ENCODE results near the gene CAPZB.

Gene CAPZB

DNA sequence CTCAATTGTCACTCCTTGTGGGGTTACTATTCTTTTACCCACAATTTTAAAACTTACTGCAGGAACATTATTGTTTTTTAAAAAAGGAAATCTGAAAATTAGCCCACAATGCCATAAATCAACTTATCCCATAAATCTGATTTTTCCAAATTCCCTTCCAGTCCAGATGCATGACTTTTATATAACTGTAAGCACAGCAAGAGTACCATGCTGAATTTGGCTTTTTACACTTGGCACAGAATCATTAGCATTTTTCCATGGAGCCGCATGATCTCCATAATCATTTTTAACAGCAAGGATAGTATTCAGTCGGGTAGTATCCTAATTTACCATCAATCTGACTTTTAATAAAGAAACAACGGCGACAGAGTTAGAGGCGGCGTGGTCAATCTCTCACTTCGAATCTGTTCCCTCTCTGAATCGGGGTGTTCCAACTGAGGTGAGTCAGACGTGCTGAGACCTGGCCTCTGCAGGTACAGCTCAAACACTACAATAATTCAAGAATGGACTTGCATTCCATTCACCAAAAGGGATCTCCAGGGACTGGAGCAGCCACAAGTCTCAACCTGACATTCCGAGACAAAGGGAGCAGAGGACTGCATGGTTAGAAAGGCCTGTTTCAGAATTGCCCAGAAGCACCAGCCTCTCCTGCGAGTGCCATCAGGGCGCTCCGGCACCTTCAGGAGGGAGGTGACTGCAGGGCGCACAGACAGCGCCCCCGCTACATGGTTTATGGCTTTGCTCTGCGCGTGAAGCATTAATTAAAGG is 124.3 kb downstream of the CAPZB start:
- H3K36me3 Mint-ChIP-seq (ENCODE audit: low read depth) = peaks cover 13% of the 10 kb centered on the region

DNA sequence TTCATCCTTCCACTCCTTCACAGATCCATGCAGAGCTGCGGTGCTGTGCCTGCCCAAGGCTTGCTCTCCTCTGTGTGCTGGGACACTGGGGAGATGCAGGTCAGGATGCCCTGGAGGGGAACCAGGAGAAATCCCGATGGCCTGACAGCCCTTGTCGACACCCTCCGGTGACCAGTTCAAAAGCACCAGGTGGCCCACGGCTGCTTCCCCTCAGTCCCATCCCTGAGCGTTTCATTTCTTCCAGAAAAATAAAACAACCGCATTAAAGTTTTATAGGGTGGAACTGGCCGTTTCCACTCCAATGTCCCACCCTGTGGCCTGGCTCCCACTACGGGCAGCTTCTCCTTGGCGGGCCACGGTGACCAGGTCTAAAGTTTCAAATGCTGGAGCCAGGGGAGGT is 124.9 kb downstream of the CAPZB start:
- no peak overlapping the region for H3K4me3 Mint-ChIP-seq

More for the DNA sequence above, 124.3 kb downstream of the CAPZB start:
- Mint-ChIP-seq H3K4me3 (no peak overlapping the region), H3K27ac (peak overlapping the region in 2 of 3 experiments; percentile 63 to 64), H3K27me3 (ENCODE audit: low read depth) (no peaks in the 10 kb centered on the region), H3K4me1 (peaks cover 24% of the 10 kb centered on the region), H3K9me3 (no peaks in the 10 kb centered on the region)
- TF ChIP-seq CTCF (IDR thresholded peaks at IDR 0.05; ENCODE audit: unreplicated experiment in 3 of 3) = no peak

DNA sequence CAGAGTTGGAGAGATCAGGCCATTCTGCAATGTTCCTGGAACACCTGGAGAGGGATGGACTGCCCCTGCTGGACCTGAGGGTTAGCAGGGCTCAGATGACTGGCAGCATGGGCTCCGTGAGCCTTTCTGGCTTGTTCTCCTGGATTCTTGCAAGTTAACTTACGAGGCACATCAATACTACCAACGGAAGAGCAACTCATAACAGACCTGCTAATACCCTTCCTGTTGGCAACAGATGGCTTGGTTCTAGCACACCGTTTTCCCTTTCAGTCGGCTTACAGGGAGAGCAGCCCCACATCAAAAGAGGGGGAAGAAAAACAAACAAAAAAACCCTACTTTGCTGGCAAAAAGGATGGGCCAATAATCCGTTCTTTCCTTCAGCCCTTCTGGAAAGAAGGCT is 125.3 kb downstream of the CAPZB start:
- Mint-ChIP-seq H3K36me3 (ENCODE audit: low read depth) (peaks cover 19% of the 10 kb centered on the region), H3K27ac (peak overlapping the region in 1 of 3 experiments; percentile 25), H3K9me3 (no peaks in the 10 kb centered on the region), H3K4me3 (no peak overlapping the region), H3K27me3 (ENCODE audit: low read depth) (no peaks in the 10 kb centered on the region), H3K4me1 (peaks cover 24% of the 10 kb centered on the region)
- TF ChIP-seq CTCF (IDR thresholded peaks at IDR 0.05; ENCODE audit: unreplicated experiment in 3 of 3) = no peak

More for the DNA sequence above, 124.9 kb downstream of the CAPZB start:
- peak overlapping the region in 2 of 3 experiments; percentile 63 to 64 for H3K27ac Mint-ChIP-seq
- H3K27me3 Mint-ChIP-seq (ENCODE audit: low read depth) = no peaks in the 10 kb centered on the region
- no peak for TF ChIP-seq CTCF (IDR thresholded peaks at IDR 0.05; ENCODE audit: unreplicated experiment in 3 of 3)
- peaks cover 19% of the 10 kb centered on the region for H3K36me3 Mint-ChIP-seq (ENCODE audit: low read depth)
- H3K4me1 Mint-ChIP-seq = peaks cover 24% of the 10 kb centered on the region
- no peaks in the 10 kb centered on the region for H3K9me3 Mint-ChIP-seq

GRCh38 chr1:19359357-19359756 is 126.0 kb downstream of the CAPZB start:
- Mint-ChIP-seq H3K36me3 (ENCODE audit: low read depth) (peaks cover 25% of the 10 kb centered on the region), H3K27me3 (ENCODE audit: low read depth) (no peaks in the 10 kb centered on the region), H3K4me3 (no peak overlapping the region), H3K9me3 (no peaks in the 10 kb centered on the region), H3K27ac (no peak overlapping the region), H3K4me1 (peaks cover 24% of the 10 kb centered on the region)
- no peak for TF ChIP-seq CTCF (IDR thresholded peaks at IDR 0.05; ENCODE audit: unreplicated experiment in 3 of 3)

DNA sequence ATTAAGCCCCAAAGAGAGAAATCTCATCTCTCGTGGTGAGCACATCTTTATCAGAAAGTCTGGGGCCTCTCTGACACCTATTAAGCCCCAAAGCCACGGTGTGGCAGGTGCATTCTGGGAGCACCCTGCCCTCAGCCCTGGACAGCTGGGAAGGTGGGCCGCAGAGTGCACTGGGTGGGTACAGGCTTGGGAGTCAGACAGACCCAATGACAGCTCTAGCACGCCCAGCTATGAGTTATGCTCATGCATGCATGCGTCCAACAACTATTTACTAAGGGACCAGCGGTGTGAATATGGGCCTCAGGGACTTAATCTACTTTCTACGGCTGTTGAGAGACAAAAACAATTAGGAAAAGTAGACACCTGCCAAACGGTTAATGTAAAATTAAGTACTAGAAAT is 126.6 kb downstream of the CAPZB start:
- no peak for TF ChIP-seq CTCF (IDR thresholded peaks at IDR 0.05; ENCODE audit: unreplicated experiment in 3 of 3)
- no peaks in the 10 kb centered on the region for H3K9me3 Mint-ChIP-seq
- no peak overlapping the region for H3K4me3 Mint-ChIP-seq
- H3K4me1 Mint-ChIP-seq = peaks cover 27% of the 10 kb centered on the region
- peaks cover 29% of the 10 kb centered on the region for H3K36me3 Mint-ChIP-seq (ENCODE audit: low read depth)
- no peak overlapping the region for H3K27ac Mint-ChIP-seq
- no peaks in the 10 kb centered on the region for H3K27me3 Mint-ChIP-seq (ENCODE audit: low read depth)
